ENCODE results near the gene UNC80.
"Not testable (repeated sequence)": the region's sequence is repeated elsewhere in the genome, so short reads cannot be mapped to it uniquely, and the experiment has no call there.

UNC80 gene, protein sequence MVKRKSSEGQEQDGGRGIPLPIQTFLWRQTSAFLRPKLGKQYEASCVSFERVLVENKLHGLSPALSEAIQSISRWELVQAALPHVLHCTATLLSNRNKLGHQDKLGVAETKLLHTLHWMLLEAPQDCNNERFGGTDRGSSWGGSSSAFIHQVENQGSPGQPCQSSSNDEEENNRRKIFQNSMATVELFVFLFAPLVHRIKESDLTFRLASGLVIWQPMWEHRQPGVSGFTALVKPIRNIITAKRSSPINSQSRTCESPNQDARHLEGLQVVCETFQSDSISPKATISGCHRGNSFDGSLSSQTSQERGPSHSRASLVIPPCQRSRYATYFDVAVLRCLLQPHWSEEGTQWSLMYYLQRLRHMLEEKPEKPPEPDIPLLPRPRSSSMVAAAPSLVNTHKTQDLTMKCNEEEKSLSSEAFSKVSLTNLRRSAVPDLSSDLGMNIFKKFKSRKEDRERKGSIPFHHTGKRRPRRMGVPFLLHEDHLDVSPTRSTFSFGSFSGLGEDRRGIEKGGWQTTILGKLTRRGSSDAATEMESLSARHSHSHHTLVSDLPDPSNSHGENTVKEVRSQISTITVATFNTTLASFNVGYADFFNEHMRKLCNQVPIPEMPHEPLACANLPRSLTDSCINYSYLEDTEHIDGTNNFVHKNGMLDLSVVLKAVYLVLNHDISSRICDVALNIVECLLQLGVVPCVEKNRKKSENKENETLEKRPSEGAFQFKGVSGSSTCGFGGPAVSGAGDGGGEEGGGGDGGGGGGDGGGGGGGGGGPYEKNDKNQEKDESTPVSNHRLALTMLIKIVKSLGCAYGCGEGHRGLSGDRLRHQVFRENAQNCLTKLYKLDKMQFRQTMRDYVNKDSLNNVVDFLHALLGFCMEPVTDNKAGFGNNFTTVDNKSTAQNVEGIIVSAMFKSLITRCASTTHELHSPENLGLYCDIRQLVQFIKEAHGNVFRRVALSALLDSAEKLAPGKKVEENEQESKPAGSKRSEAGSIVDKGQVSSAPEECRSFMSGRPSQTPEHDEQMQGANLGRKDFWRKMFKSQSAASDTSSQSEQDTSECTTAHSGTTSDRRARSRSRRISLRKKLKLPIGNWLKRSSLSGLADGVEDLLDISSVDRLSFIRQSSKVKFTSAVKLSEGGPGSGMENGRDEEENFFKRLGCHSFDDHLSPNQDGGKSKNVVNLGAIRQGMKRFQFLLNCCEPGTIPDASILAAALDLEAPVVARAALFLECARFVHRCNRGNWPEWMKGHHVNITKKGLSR (N-terminal part only)

DNA sequence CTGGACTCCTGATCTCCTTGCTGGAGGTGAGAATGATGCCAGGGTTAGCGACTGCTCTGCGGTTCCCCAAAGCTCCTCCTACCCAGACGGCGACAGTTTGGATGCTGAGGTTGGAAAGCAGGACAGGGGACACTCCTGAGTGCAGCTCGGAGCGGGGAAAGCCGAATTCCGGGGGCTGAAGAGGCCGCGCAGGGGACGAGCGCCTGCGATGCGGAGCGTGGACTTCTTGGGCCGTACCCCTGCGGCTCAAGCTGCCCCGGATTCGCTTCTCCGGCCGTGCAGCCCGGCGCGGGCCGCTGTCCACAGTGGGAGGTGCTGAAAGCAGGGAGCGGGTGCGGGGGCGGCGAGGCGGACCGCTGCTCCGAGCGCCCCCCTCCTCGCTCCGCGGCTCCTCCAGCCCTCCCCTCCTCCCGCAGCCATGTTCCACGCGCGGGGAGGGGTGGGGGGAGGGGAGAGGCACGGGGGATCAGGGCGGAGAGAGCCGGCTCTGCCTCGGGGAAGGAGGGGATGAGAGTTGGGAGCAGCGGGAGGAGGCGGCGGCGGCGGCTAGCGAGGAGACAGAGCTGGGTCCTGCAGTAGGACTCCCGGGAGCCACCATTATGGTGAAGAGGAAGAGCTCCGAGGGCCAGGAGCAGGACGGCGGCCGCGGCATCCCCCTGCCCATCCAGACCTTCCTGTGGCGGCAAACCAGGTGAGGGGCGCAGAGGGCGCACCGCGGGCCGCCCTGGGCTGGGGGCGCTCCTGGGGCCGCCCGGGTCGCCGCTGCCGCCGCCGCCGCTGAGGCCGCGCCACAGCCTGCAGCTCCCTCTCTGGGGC is at the start of gene UNC80:
Gene UNC80, plus strand, starts transcription at position 359 of the 816 bp plus-strand sequence. Its CDS starts 241 bp downstream, at position 600.
- peak; percentile 18 for DNase-seq

DNA sequence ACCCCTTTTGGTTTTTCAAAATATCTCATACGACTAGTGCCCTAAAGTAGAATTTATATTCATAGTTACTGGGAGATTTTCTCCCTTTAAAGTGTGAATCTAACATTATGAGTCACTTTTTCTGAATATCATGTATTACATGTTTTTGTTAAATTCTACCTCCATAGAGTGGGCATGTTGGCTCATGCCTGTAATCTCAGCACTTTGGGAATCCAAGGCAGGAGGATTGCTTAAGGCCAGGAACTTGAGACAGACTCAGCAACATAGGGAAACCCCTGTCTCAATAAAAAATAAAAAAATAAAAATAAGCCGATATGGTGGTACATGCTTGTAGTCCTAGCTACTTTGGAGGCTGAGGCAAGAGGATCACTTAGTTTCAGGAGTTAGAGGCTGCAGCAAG is 45.3 kb upstream of the UNC80 start:
- no peak for DNase-seq

DNA sequence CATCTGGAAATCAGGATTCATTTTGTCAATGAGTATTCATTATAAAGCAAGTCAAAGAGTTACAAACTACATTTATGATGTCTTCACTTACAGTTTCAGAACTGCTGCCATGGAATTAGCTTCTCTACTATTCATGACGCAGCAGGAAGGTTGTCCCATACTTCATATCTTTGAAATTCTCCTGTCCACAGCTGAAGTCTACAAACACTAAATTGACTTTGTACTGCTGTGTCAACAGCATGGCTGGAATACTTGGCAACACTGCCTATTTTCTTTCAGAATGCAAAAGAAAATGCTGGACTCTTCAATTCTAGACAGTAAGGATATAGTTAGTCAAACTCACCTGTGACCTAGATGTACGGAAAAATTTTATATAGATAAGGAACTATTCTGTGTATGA is 44.6 kb upstream of the UNC80 start:
- no peak for DNase-seq

DNA sequence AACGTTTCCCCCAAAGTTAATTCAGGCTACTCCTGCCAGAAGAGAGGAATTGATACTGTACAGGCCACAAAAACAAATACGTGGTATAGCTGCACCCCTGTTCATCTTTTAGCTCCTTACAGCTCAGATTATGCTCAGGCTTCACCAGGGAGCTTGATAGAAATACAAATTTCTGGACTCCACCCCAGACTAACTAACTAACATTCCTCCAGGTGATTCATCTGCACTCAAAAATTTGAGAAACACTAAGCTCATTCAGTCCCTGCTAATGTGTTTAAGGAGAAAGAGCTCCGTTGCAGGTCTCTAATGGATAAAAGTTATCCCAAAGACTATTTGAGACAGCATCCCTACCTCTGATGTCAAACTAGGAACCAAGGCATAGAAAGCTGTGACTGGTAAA is 36.8 kb upstream of the UNC80 start:
- no peak for DNase-seq

DNA sequence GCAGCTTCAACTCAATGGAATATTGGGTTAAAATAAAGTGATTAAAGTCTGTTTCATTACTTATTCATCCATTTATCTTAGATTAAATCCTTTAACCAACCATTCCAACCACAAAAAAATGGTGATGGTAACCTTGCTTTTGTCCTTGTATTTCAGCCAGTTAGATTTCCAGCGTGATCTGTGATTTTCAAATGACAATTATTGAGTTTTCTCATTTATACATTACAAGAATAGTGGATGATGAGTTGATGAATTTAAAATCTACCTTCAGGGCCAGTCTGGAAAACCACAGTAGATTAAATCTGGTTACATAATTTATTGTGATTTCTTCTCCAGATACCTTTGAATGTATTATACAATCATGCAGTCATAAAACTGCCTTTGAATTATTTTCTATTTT is 29.7 kb upstream of the UNC80 start:
- no peak for DNase-seq

- no peak for DNase-seq
Observed at GRCh38 chr2:209753020-209753419, 18.6 kb upstream of the UNC80 start.

DNA sequence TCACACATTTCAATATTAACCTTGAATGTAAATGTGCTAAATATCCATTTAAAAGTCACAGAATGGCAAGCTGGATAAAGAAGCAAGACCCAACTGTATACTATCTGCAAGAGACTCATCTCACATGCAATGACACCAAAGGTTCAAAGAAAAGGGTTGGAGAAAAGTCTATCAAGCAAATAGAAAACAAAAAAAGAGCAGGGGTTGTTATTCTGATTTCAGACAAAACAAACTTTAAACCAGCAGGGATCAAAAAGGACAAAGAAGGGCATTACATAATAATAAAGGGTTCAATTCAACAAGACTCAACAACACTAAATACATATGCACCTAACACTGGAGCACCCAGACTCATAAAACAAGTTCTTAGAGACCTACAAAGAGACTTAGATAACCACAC is 14.5 kb upstream of the UNC80 start:
- DNase-seq = no peak

DNA sequence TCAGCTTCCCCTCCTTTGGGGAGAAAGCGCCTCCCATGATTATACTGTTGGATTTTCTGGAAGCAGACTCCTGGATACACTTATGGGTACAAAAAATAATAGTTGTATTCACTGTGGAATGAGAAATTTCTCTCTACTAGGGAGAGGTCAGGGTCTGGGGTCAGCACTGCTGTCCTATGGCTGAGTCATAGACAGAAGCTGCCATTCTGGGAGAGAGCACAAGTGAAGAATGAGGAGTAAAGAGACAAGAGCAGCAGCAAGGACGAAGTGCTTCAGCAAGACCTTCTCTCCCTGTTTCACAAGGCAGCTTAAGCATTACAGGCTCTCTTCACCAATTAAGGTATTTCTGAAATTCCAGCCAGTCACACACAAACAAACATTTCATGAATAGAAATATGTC is 10.1 kb upstream of the UNC80 start:
- DNase-seq = no peak

DNA sequence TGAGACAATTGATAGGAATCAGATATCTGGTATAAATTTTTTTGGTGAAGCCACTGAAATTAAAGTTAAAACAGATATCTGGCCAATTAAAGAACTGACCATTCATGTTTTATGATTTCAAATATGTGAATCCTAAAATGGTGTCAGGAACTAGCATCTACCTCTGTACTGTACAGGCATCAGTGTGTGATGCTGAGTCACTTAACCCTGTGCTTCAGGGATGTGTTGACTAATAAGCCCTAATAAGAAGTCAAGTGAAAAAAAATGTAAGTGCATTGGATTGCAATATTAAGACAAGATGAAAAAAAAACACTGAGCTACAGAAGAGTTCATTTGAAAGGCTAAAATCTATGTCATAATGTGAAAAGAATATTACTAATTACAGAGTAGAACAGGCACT is 9.1 kb upstream of the UNC80 start:
- DNase-seq = no peak

GRCh38 chr2:209763106-209763505 is 8.5 kb upstream of the UNC80 start:
- no peak for DNase-seq

GRCh38 chr2:209766613-209767012 is 5.0 kb upstream of the UNC80 start:
- DNase-seq = no peak

GRCh38 chr2:209767316-209767715 is 4.3 kb upstream of the UNC80 start:
- no peak for DNase-seq

GRCh38 chr2:209768557-209768956 is 3.1 kb upstream of the UNC80 start:
- no peak for DNase-seq

DNA sequence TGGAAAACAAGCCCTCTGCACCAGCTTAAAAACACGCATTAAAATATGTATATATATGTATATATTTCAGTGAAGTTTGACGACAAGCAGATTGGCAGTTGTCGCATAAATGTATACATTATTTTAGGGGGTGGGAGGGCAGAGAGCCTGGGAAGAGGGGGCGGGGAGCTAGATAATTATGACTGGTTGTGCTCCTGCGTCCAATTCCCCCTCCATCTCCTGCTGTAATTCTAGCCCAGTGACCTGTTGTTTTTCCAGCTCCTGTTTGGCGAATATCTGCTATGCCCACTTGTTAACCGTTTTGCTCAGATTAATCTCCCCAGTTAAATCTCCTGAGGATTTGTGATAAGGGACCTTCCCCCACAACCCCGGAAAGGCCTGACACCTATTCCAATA is 656 bp downstream of the UNC80 start:
- no peak for DNase-seq

DNA sequence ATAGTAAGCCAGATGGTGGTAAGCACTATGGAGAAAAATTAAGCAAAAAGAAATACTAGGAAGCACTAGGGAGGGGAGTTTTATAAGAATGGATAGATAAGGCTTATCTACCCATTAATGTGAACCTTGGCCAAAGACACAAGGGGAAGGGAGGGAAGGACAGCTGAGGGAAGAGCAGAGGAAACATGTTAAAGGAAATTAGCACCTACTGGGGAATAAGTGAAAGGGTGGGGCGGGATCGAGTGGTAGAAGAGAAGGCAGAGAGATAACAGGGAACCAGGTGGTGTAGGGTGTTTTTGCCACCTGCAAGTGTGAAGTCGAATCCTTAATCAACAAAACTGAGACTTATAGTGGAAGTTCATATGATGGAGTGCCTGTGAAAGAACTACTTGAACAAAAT is 1.7 kb downstream of the UNC80 start:
- DNase-seq = no peak

DNA sequence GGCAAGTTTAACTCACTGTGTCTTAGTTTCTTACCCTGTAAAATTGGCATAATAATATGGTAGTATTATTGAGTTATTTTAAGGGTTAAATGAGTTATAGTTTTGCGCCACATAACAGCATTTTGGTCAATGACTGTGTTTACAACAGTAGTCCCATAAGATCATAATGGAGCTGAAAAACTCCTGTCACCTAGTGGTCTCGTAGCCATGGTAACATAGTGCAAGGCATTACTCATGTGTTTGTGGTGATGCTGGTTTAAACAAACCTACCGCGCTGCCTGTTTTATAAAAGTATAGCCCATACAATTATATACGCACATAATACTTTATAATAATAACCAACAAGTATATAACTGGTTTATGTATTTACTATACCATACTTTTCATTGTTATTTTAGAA is 15.8 kb downstream of the UNC80 start:
- DNase-seq = no peak

- no peak for DNase-seq
Observed at GRCh38 chr2:209788925-209789324, 17.3 kb downstream of the UNC80 start.

GRCh38 chr2:209790066-209790728 is 18.6 kb downstream of the UNC80 start:
- no peak for DNase-seq

DNA sequence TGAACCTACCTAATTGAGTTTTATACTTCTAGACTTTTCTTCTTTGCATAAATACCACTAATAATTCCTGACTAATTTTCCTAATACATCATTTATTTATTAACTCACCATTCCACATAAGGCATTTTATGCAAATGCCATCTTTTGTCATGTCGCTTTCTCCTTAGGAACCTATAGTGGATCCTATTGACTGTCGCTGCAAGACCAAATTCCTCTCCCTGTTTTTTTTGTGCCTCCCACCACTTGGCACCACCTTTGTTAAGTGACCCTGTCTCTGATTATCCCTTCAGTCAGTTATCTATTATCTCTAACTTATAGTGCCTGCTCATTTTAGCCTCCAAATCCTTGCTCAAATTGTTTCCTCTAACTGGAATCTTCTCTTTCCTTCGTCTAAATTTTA is 19.5 kb downstream of the UNC80 start:
- DNase-seq = no peak

DNA sequence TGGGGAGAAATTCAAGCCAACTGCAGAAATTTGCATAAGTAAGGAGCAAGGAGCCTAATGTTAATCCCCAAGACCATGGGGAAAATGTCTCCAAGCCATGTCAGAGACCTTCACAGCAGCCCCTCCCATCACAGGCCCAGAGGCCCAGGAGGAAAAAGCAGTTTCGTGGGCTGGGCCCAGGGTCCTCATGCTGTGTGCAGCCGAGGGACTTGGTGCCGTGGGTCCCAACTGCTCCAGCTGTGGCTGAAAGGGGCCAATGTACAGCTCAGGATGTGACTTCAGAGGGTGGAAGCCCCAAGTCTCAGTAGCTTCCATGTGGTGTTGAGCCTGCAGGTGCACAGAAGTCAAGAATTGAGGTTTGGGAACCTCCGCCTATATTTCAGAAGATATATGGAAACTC is 23.8 kb downstream of the UNC80 start:
- not testable (repeated sequence) for DNase-seq

GRCh38 chr2:209805351-209805750 is 33.7 kb downstream of the UNC80 start:
- DNase-seq = no peak

DNA sequence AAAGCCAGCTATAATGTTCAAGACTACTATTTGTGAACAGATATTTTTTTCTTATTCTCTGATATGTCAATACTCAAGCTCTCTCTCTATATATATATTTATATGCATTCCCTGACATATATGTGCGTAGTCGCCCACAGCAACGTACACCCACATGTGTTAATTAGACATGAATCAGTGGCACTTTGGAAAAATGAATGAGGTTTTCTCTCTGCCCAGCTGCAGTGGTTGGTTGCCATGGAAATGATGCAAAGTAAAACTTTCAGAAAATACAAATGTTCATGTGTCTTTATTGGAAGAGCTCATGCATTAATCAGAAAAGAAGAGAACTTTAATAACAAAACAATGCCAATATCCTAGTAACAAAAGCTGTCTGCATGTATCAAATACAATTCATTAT is 34.7 kb downstream of the UNC80 start:
- no peak for DNase-seq
